MCF 10A (cell line): ENCODE results near the gene RAD51B. TPM values are rescaled to one million over a fixed set of nuclear protein-coding genes. Genes with fewer than 3 reads are reported as not detected.

Experiments used
- BruUV-seq: library from RNA; stranded (reverse); fragments of 400-500 nt; replicated peaks from 2 replicates; lab custom pipeline; 2021; lab: Mats Ljungman, UMichigan
- CTCF ChIA-PET: fragments of 300-600 bp; sonication (Branson Sonifier 250); formaldehyde crosslinking; extraction: SDS; loops from one replicate; lab custom pipeline; 2021; ENCODE audit warnings: antibody characterized with exemption, inconsistent platforms; lab: Yijun Ruan, JAX
- POLR2A ChIA-PET: fragments of 300-600, 350-650 bp; sonication (Branson Sonifier 250); formaldehyde crosslinking; extraction: SDS; loops from one replicate; lab custom pipeline; 2020; ENCODE audit warnings: antibody characterized with exemption, inconsistent platforms; lab: Yijun Ruan, JAX
- DNase-seq: peaks from one replicate; pipeline ENCODE4 v3.0.0-alpha.2; 2018; ENCODE audit not compliant: unreplicated experiment
- H3K27ac Mint-ChIP-seq: one replicate; pipeline ENCODE4 v1.8.0; 2022; ENCODE audit warnings: mild to moderate bottlenecking, low read depth, mixed read lengths; ENCODE audit not compliant: unreplicated experiment
- H3K27me3 Mint-ChIP-seq: one replicate; pipeline ENCODE4 v1.8.0; 2022; ENCODE audit warnings: mixed read lengths; ENCODE audit not compliant: insufficient read depth, unreplicated experiment
- H3K36me3 Mint-ChIP-seq: one replicate; pipeline ENCODE4 v1.8.0; 2022; ENCODE audit warnings: mild to moderate bottlenecking, moderate library complexity, mixed read lengths; ENCODE audit not compliant: insufficient read depth, unreplicated experiment
- H3K4me1 Mint-ChIP-seq: one replicate; pipeline ENCODE4 v1.8.0; 2022; ENCODE audit warnings: mixed read lengths; ENCODE audit not compliant: insufficient read depth, unreplicated experiment
- H3K4me3 Mint-ChIP-seq: one replicate; pipeline ENCODE4 v1.8.0; 2022; ENCODE audit warnings: mild to moderate bottlenecking, moderate library complexity, mixed read lengths; ENCODE audit not compliant: unreplicated experiment
- H3K9me3 Mint-ChIP-seq: one replicate; pipeline ENCODE4 v1.8.0; 2022; ENCODE audit warnings: mixed read lengths; ENCODE audit not compliant: unreplicated experiment
- CTCF ChIP-seq: fragments of 200-600 bp; IDR thresholded peaks from one replicate; pipeline ENCODE4 v1.8.0; 2022; ENCODE audit warnings: antibody characterized with exemption, mild to moderate bottlenecking; ENCODE audit not compliant: unreplicated experiment
- intact Hi-C: fragments of 100-400 bp; cut with micrococcal nuclease; formaldehyde crosslinking; loops from 2 replicates; pipeline ENCODE4 v1.14.1; 2022
- total RNA-seq: library from RNA; stranded (reverse); gene quantifications from 2 replicates; pipeline ENCODE4 v1.2.3, GENCODE V29; 2022

The RAD51B gene
- total RNA-seq, 1 experiment from 2014 or later = 14.6 TPM

- TF ChIP-seq CTCF = no peak
- Mint-ChIP-seq H3K9me3 (no peaks in the 10 kb centered on the region), H3K4me3 (no peak overlapping the region), H3K27me3 (no peaks in the 10 kb centered on the region), H3K27ac (no peak overlapping the region), H3K36me3 (no peaks in the 10 kb centered on the region), H3K4me1 (no peaks in the 10 kb centered on the region)
- intact Hi-C loops = no loop called here
- ChIA-PET CTCF (no interaction called here), POLR2A (no interaction called here)
- DNase-seq = no peak
- BruUV-seq = no TSS peak
These were observed 520.7 kb downstream of the RAD51B start for GRCh38 chr14:68340262-68340661.

GRCh38 chr14:68341411-68342212 lies 522.0 kb downstream of the RAD51B start:
- Mint-ChIP-seq H3K27me3 (no peaks in the 10 kb centered on the region), H3K9me3 (no peaks in the 10 kb centered on the region), H3K36me3 (no peaks in the 10 kb centered on the region), H3K4me1 (no peaks in the 10 kb centered on the region), H3K27ac (no peak overlapping the region), H3K4me3 (no peak overlapping the region)
- POLR2A ChIA-PET = no interaction called here
- CTCF ChIA-PET = no interaction called here
- BruUV-seq = no TSS peak
- TF ChIP-seq CTCF = no peak
- DNase-seq = no peak
- intact Hi-C loops = no loop called here

GRCh38 chr14:68342216-68342763 lies 522.7 kb downstream of the RAD51B start:
- ChIA-PET POLR2A (no interaction called here), CTCF (no interaction called here)
- BruUV-seq = no TSS peak
- TF ChIP-seq CTCF = no peak
- Mint-ChIP-seq H3K4me1 (no peaks in the 10 kb centered on the region), H3K27ac (no peak overlapping the region), H3K9me3 (no peaks in the 10 kb centered on the region), H3K27me3 (no peaks in the 10 kb centered on the region), H3K4me3 (no peak overlapping the region), H3K36me3 (no peaks in the 10 kb centered on the region)
- intact Hi-C loops = no loop called here
- DNase-seq = no peak

GRCh38 chr14:68343534-68344118 lies 524.0 kb downstream of the RAD51B start:
- Mint-ChIP-seq H3K27me3 (no peaks in the 10 kb centered on the region), H3K27ac (no peak overlapping the region), H3K36me3 (no peaks in the 10 kb centered on the region), H3K4me1 (no peaks in the 10 kb centered on the region), H3K4me3 (no peak overlapping the region), H3K9me3 (no peaks in the 10 kb centered on the region)
- POLR2A ChIA-PET = interaction anchor here (0.9 kb wide), 1 partner anchor 34 kb away, joined by 3 read pairs; no protein-coding TSS in a partner anchor
- no peak for DNase-seq
- no peak for TF ChIP-seq CTCF
- BruUV-seq = no TSS peak
- intact Hi-C loops = no loop called here
- CTCF ChIA-PET = interaction anchor here (0.6 kb wide), 1 partner anchor 35 kb away, joined by 3 read pairs; no protein-coding TSS in a partner anchor
